LNCaP clone FGC (cell line): ENCODE measurements around the gene ROGDI.

ENCODE experiments used
- DNase-seq: peaks from one replicate; pipeline ENCODE4 v3.0.0-alpha.2; 2011; ENCODE audit warnings: low read depth
- H3K4me3 ChIP-seq: 2 replicates; pipeline ENCODE4 v1.5.1; 2011; ENCODE audit warnings: mild to moderate bottlenecking, low read depth, low read length, control low read depth
- TF ChIP-seq, protein P1 (sequence below): IDR thresholded peaks from 2 replicates; pipeline ENCODE4 v1.5.1; 2012; ENCODE audit warnings: mild to moderate bottlenecking; ENCODE audit not compliant: control insufficient read depth, insufficient read depth; ENCODE audit errors: extremely low read depth

ROGDI gene

GRCh38 chr16:4747906-4748681 is 54.3 kb downstream of the ROGDI start:
- TF ChIP-seq, protein P1, sequence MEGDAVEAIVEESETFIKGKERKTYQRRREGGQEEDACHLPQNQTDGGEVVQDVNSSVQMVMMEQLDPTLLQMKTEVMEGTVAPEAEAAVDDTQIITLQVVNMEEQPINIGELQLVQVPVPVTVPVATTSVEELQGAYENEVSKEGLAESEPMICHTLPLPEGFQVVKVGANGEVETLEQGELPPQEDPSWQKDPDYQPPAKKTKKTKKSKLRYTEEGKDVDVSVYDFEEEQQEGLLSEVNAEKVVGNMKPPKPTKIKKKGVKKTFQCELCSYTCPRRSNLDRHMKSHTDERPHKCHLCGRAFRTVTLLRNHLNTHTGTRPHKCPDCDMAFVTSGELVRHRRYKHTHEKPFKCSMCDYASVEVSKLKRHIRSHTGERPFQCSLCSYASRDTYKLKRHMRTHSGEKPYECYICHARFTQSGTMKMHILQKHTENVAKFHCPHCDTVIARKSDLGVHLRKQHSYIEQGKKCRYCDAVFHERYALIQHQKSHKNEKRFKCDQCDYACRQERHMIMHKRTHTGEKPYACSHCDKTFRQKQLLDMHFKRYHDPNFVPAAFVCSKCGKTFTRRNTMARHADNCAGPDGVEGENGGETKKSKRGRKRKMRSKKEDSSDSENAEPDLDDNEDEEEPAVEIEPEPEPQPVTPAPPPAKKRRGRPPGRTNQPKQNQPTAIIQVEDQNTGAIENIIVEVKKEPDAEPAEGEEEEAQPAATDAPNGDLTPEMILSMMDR, result no peak
- no peak overlapping the region for H3K4me3 ChIP-seq
- DNase-seq, result no peak

DNA sequence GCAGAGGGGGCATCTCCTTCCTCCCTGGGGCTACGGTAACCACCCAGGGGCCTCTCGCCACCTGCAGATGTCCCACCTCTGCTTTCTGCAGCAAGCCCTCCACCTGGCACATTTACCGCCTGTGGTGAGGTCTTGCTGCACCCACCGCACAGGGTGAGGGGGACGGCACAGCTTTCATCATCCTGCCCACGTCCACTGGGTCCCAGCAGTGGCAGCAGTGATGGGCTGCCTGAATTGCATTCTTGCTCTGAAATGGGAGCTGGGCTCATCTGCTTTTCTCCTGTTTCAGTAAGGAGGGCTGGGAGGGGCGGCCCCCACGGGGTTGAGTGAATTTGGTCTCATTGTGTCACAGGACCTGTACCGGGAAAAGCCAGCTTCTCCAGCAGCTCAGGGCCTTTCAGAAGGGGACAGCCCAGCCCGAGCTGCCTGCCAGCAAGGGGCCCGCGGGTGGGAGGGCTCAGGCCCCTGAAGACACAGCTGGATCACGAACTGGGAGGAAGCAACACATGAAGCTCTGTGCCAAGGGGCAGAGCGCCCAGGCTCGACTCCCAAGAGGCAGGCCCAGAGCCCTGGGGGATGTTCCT is 55.4 kb downstream of the ROGDI start:
- no peak for DNase-seq
- no peak overlapping the region for H3K4me3 ChIP-seq
- TF ChIP-seq, protein P1, result no peak
